ENCODE measurements around the gene BAD. TPM values are rescaled to one million over a fixed set of nuclear protein-coding genes. Genes with fewer than 3 reads are reported as not detected.

BAD gene
- total RNA-seq, 2 donors from 2014 or later, result 86.0 to 89.6 TPM

- Histone ChIP-seq H3K27me3 (no peaks in the 10 kb centered on the region), H3K27ac (no peak overlapping the region), H3K4me3 (no peak overlapping the region), H3K4me1 (peaks cover 17% of the 10 kb centered on the region), H3K36me3 (no peaks in the 10 kb centered on the region), H3K9ac (ENCODE audit: low read depth in 2 of 2, low read length in 2 of 2) (no peak overlapping the region), H3K9me3 (no peaks in the 10 kb centered on the region)
- intact Hi-C loops (cut with DNase I), result no loop called here
- no peak for DNase-seq
- TF ChIP-seq CTCF (IDR thresholded peaks at IDR 0.05), result no peak
Observed at GRCh38 chr11:64232967-64233315, 51.5 kb downstream of the BAD start.

DNA sequence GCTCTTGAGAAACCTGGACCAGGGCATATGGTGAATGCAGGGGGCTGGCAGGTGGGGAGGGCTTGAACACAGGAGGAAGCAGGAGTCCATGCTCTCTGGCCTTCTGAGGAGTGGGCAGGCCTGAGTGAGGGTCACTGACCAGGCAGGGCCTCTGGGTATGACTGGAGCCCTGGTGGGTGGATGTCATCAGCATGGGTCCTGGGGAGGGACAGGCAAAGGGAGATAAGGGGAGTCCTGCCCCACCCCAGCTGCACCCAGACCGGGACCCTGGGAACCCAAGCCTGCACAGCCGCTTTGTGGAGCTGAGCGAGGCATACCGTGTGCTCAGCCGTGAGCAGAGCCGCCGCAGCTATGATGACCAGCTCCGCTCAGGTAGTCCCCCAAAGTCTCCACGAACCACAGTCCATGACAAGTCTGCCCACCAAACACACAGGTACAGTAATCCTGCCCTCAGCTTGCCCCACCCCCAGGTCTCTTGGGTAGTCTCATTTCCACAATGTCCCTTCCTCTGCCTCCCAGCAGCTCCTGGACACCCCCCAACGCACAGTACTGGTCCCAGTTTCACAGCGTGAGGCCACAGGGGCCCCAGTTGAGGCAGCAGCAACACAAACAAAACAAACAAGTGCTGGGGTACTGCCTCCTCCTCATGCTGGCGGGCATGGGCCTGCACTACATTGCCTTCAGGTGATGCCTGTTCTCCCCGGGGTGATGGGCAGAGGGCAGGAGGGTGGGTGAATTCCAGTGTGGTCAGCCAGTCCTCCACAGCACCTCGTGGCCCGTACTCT is 52.1 kb downstream of the BAD start:
- peak overlapping the region in 1 of 2 donors; percentile 34 for H3K9ac ChIP-seq (ENCODE audit: low read depth in 2 of 2, low read length in 2 of 2)
- no peak overlapping the region for H3K27ac ChIP-seq
- no peak overlapping the region for H3K4me3 ChIP-seq
- DNase-seq, result peak; percentile 30
- H3K36me3 ChIP-seq, result no peaks in the 10 kb centered on the region
- intact Hi-C loops (cut with DNase I), result no loop called here
- TF ChIP-seq CTCF (IDR thresholded peaks at IDR 0.05), result no peak
- H3K9me3 ChIP-seq, result no peaks in the 10 kb centered on the region
- peaks cover 18% of the 10 kb centered on the region for H3K4me1 ChIP-seq
- no peaks in the 10 kb centered on the region for H3K27me3 ChIP-seq

DNA sequence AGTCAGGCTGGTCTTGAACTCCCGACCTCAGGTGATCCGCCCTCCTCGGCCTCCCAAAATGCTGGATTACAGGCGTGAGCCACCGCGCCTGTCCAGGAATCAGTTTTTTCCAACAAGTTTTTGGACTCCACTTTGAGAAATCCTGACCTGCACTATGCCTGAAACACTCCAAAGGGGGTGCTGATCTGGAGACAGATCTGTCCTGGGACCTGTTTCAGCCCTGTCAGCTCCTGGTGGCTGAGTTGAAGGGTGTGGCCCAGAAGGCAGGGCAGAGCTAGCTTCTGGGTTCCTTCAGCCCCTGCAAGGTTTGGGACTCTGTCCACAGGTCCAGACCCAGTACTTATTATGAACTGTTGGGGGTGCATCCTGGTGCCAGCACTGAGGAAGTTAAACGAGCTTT is 52.9 kb downstream of the BAD start:
- Histone ChIP-seq H3K27me3 (no peaks in the 10 kb centered on the region), H3K27ac (no peak overlapping the region), H3K9me3 (no peaks in the 10 kb centered on the region), H3K4me1 (peaks cover 20% of the 10 kb centered on the region), H3K9ac (ENCODE audit: low read depth in 2 of 2, low read length in 2 of 2) (peak overlapping the region in 1 of 2 donors; percentile 21), H3K4me3 (no peak overlapping the region), H3K36me3 (no peaks in the 10 kb centered on the region)
- TF ChIP-seq CTCF (IDR thresholded peaks at IDR 0.05), result no peak
- peak; percentile 29 for DNase-seq
- intact Hi-C loops (cut with DNase I), result no loop called here

DNA sequence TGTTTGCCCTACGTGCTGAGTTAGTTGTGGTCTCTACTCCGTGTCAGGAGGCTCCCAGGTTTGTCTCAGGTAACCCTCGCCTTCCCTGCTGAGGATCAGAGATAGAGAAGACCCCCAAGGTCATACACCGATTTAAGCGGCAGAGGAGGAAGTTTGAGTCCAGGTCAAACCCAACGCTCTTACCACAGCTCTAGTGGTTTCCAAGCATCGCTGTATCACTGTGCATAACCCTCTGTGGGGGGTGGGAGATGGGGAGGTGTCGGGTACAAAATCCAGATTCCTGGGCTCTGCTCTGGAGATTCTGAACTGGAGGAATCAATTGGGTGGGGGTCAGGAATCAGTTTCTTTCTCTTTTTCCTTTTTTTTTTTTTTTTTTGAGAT is 53.5 kb downstream of the BAD start:
- DNase-seq, result no peak
- intact Hi-C loops (cut with DNase I), result no loop called here
- Histone ChIP-seq H3K9ac (ENCODE audit: low read depth in 2 of 2, low read length in 2 of 2) (peak overlapping the region; percentile 89), H3K27ac (peak overlapping the region; percentile 85), H3K27me3 (no peaks in the 10 kb centered on the region), H3K36me3 (no peaks in the 10 kb centered on the region), H3K4me1 (peaks cover 20% of the 10 kb centered on the region), H3K4me3 (peak overlapping the region; percentile 70), H3K9me3 (no peaks in the 10 kb centered on the region)
- TF ChIP-seq CTCF (IDR thresholded peaks at IDR 0.05), result no peak

- Histone ChIP-seq H3K27me3 (no peaks in the 10 kb centered on the region), H3K27ac (peak within 1 kb of the TSS; percentile 85), H3K4me3 (peak within 1 kb of the TSS; percentile 70), H3K9me3 (no peaks in the 10 kb centered on the region), H3K36me3 (no peaks in the 10 kb centered on the region), H3K4me1 (peaks cover 16% of the 10 kb centered on the region), H3K9ac (ENCODE audit: low read depth in 2 of 2, low read length in 2 of 2) (peak within 1 kb of the TSS; percentile 89)
- peak; percentile 96 for DNase-seq
- intact Hi-C loops (cut with DNase I), result no loop called here
- no peak for TF ChIP-seq CTCF (IDR thresholded peaks at IDR 0.05)
Observed at GRCh38 chr11:64230171-64230984, 54.1 kb downstream of the BAD start, which contains the start of gene DNAJC4. TSS of gene DNAJC4 (plus strand) at chr11:64230548. CDS start at chr11:64230855, 307 bp downstream.

All from colonic mucosa (tissue), 4 donors.